GM12878 (cell line): ENCODE data around the gene MYD88.

Experiments
- CTCF ChIP-seq, 3 experiments: IDR thresholded peaks in 2 of 3; conservative IDR thresholded peaks in 1 of 3; 2 replicates each; pipeline ENCODE4 v1.5.1; 2011; ENCODE audit warnings: low read depth in 3 of 3, low read length in 3 of 3, mild to moderate bottlenecking in 3 of 3, control low read depth in 2 of 3, moderate library complexity in 2 of 3, inconsistent platforms in 1 of 3, mixed read lengths in 1 of 3; ENCODE audit not compliant: control insufficient read depth in 2 of 3, insufficient read depth in 1 of 3; ENCODE audit errors: extremely low read depth in 1 of 3
- E2F4 ChIP-seq: IDR thresholded peaks from 2 replicates; pipeline ENCODE4 v1.6.1; 2012; ENCODE audit warnings: low read depth, low read length, improper control_type of control experiment
- EP300 ChIP-seq, 2 experiments: fragments of 150-350 bp in 1 of 2; IDR thresholded peaks; 2 replicates each; pipeline ENCODE4 v1.6.1; 2011 to 2012; ENCODE audit warnings: low read depth in 2 of 2, low read length in 2 of 2, borderline replicate concordance in 1 of 2, improper control_type of control experiment in 1 of 2, inconsistent platforms in 1 of 2; ENCODE audit not compliant: control insufficient read depth in 1 of 2
- EZH2 ChIP-seq: IDR thresholded peaks from 2 replicates; pipeline ENCODE4 v1.6.1; 2012; ENCODE audit warnings: low read depth, mild to moderate bottlenecking, control low read depth, inconsistent platforms, low read length, borderline replicate concordance; ENCODE audit not compliant: control insufficient read depth
- IRF5 ChIP-seq: fragments of 450-650 bp; IDR thresholded peaks from 2 replicates; pipeline ENCODE4 v1.6.1; 2017; ENCODE audit warnings: borderline replicate concordance
- JUND ChIP-seq: IDR thresholded peaks from 2 replicates; pipeline ENCODE4 v1.6.1; 2012; ENCODE audit warnings: low read depth, mild to moderate bottlenecking, low read length, improper control_type of control experiment, moderate library complexity
- NBN ChIP-seq: fragments of 450-650 bp; IDR thresholded peaks from 2 replicates; pipeline ENCODE4 v1.6.1; 2016
- PKNOX1 ChIP-seq: fragments of 450-650 bp; IDR thresholded peaks from 2 replicates; pipeline ENCODE4 v1.6.1; 2016; ENCODE audit warnings: mild to moderate bottlenecking
- POLR2A ChIP-seq: IDR thresholded peaks from 2 replicates; pipeline ENCODE4 v1.6.1; 2011; ENCODE audit warnings: low read depth, mild to moderate bottlenecking, low read length
- POU2F2 ChIP-seq: IDR thresholded peaks from 3 replicates; pipeline ENCODE4 v1.6.1; 2011; ENCODE audit warnings: low read depth, mild to moderate bottlenecking, low read length, borderline replicate concordance
- RFX5 ChIP-seq: IDR thresholded peaks from 2 replicates; pipeline ENCODE4 v1.6.1; 2011; ENCODE audit warnings: low read depth, low read length, improper control_type of control experiment
- SRF ChIP-seq, 2 experiments: IDR thresholded peaks; 2 replicates each; pipeline ENCODE4 v1.6.1; 2011; ENCODE audit warnings: low read depth in 2 of 2, low read length in 2 of 2, mild to moderate bottlenecking in 1 of 2, moderate library complexity in 1 of 2
- SUZ12 ChIP-seq: fragments of 200-600 bp; sonication (generic); IDR thresholded peaks from one replicate; pipeline ENCODE4 v1.6.1; 2018; ENCODE audit warnings: antibody characterized with exemption, mild to moderate bottlenecking; ENCODE audit not compliant: unreplicated experiment
- ZBTB33 ChIP-seq: fragments of 450-650 bp; IDR thresholded peaks from 2 replicates; pipeline ENCODE4 v1.6.1; 2017; ENCODE audit warnings: mild to moderate bottlenecking

- TF ChIP-seq POLR2A (no peak), ZBTB33 (no peak), EZH2 (no peak), EP300 (IDR thresholded peaks at IDR 0.05; ENCODE audit: borderline replicate concordance in 1 of 2, control insufficient read depth in 1 of 2, low read depth in 2 of 2, low read length in 2 of 2) (no peak), CTCF (IDR thresholded peaks at IDR 0.05 in 2 of 3, conservative IDR thresholded peaks at IDR 0.05 in 1 of 3; ENCODE audit: control insufficient read depth in 2 of 3, extremely low read depth in 1 of 3, insufficient read depth in 1 of 3, low read depth in 3 of 3, low read length in 3 of 3) (no peak), JUND (no peak), PKNOX1 (no peak), SUZ12 (no peak), RFX5 (no peak), NBN (no peak), SRF (IDR thresholded peaks at IDR 0.05; ENCODE audit: low read depth in 2 of 2, low read length in 2 of 2) (no peak), IRF5 (no peak), E2F4 (no peak), POU2F2 (no peak)
Measured at GRCh38 chr3:38097446-38098375, 40.8 kb upstream of the MYD88 start.
